ENCODE data around the gene SHD.
"Not testable (repeated sequence)": the region's sequence is repeated elsewhere in the genome, so short reads cannot be mapped to it uniquely, and the experiment has no call there.

The SHD gene

GRCh38 chr19:4327252-4327876 lies 48.3 kb downstream of the SHD start:
- DNase-seq (ENCODE audit: low read depth): no peak

- no peak for DNase-seq (ENCODE audit: low read depth)
Observed at GRCh38 chr19:4327877-4328242, 48.8 kb downstream of the SHD start.

GRCh38 chr19:4328243-4328990 lies 49.4 kb downstream of the SHD start:
- DNase-seq (ENCODE audit: low read depth): no peak

GRCh38 chr19:4328991-4329681 lies 50.1 kb downstream of the SHD start:
- DNase-seq (ENCODE audit: low read depth): not testable (repeated sequence)

GRCh38 chr19:4329858-4330257 lies 50.8 kb downstream of the SHD start:
- no peak for DNase-seq (ENCODE audit: low read depth)

- DNase-seq (ENCODE audit: low read depth): no peak
Observed at GRCh38 chr19:4334929-4335570, 56.0 kb downstream of the SHD start.

GRCh38 chr19:4337906-4338440 lies 58.9 kb downstream of the SHD start:
- DNase-seq (ENCODE audit: low read depth): no peak

GRCh38 chr19:4338441-4339355 lies 59.6 kb downstream of the SHD start, which contains the start of gene STAP2:
TSS of gene STAP2 (minus strand) at chr19:4338827. CDS start at chr19:4338753, 74 bp downstream.
- no peak for DNase-seq (ENCODE audit: low read depth)

Measured in HS-5 (cell line).